ENCODE data around the gene KLHDC8B.
"Not testable (repeated sequence)": the region's sequence is repeated elsewhere in the genome, so short reads cannot be mapped to it uniquely, and the experiment has no call there.

The KLHDC8B gene

GRCh38 chr3:49183873-49184272 is 12.5 kb downstream of the KLHDC8B start:
- no peak for DNase-seq (ENCODE audit: low read depth in 2 of 2)

GRCh38 chr3:49191741-49192140 is 20.3 kb downstream of the KLHDC8B start:
- DNase-seq (ENCODE audit: low read depth in 2 of 2) = no peak

GRCh38 chr3:49198161-49198560 is 26.8 kb downstream of the KLHDC8B start:
- no peak for DNase-seq (ENCODE audit: low read depth in 2 of 2)

- no peak for DNase-seq (ENCODE audit: low read depth in 2 of 2)
Observed at GRCh38 chr3:49198611-49199230, 27.3 kb downstream of the KLHDC8B start.

GRCh38 chr3:49199239-49199899 is 28.0 kb downstream of the KLHDC8B start:
- DNase-seq (ENCODE audit: low read depth in 2 of 2) = peak in 1 of 2 experiments; percentile 11

- DNase-seq (ENCODE audit: low read depth in 2 of 2) = no peak
Observed at GRCh38 chr3:49199900-49200281, 28.5 kb downstream of the KLHDC8B start.

- DNase-seq (ENCODE audit: low read depth in 2 of 2) = no peak
Observed at GRCh38 chr3:49213541-49213943, 42.1 kb downstream of the KLHDC8B start.

- DNase-seq (ENCODE audit: low read depth in 2 of 2) = no peak
Observed at GRCh38 chr3:49213998-49214397, 42.6 kb downstream of the KLHDC8B start.

GRCh38 chr3:49216687-49217086 is 45.3 kb downstream of the KLHDC8B start:
- not testable (repeated sequence) for DNase-seq (ENCODE audit: low read depth in 2 of 2)

- not testable (repeated sequence) for DNase-seq (ENCODE audit: low read depth in 2 of 2)
Observed at GRCh38 chr3:49217108-49217507, 45.7 kb downstream of the KLHDC8B start.

- no peak for DNase-seq (ENCODE audit: low read depth in 2 of 2)
Observed at GRCh38 chr3:49217688-49218470, 46.5 kb downstream of the KLHDC8B start.

GRCh38 chr3:49218471-49218989 is 47.1 kb downstream of the KLHDC8B start:
- not testable (repeated sequence) for DNase-seq (ENCODE audit: low read depth in 2 of 2)

GRCh38 chr3:49219132-49219531 is 47.7 kb downstream of the KLHDC8B start:
- no peak for DNase-seq (ENCODE audit: low read depth in 2 of 2)

GRCh38 chr3:49220985-49221563 is 49.7 kb downstream of the KLHDC8B start:
- not testable (repeated sequence) for DNase-seq (ENCODE audit: low read depth in 2 of 2)

- no peak for DNase-seq (ENCODE audit: low read depth in 2 of 2)
Observed at GRCh38 chr3:49222002-49222401, 50.6 kb downstream of the KLHDC8B start.

Measured in stimulated activated CD4-positive, alpha-beta T cell treated with anti-CD3 and anti-CD28 coated beads, Interleukin-12 subunit alpha, Interleukin-12 subunit beta, amount 100 ng/mL, for 24 hours (primary cell).